Stimulated activated effector memory CD8-positive, alpha-beta T cell treated with anti-CD3 and anti-CD28 coated beads, Interleukin-12 subunit alpha, Interleukin-12 subunit beta, amount 100 ng/mL, for 72 hours (primary cell): Measurements from ENCODE around the gene INHBA.

Experiments used
- ATAC-seq: fragments of 150-1000 bp; cut with Tn5 transposase; 2 replicates; pipeline ENCODE4 v1.10.0; 2021
- DNase-seq, 2 donors: peaks; one replicate each; pipeline ENCODE4 v3.0.0; 2021 to 2022; ENCODE audit warnings: low spot score in 2 of 2
- H3K27ac Mint-ChIP-seq: one replicate; pipeline ENCODE4 v1.8.0; 2022; ENCODE audit warnings: mild to moderate bottlenecking, mixed read lengths
- H3K36me3 Mint-ChIP-seq: one replicate; pipeline ENCODE4 v1.8.0; 2022; ENCODE audit warnings: mild to moderate bottlenecking, mixed read lengths
- H3K4me1 Mint-ChIP-seq: one replicate; pipeline ENCODE4 v1.8.0; 2022; ENCODE audit warnings: mixed read lengths
- H3K4me3 Mint-ChIP-seq: one replicate; pipeline ENCODE4 v1.8.0; 2022; ENCODE audit warnings: mild to moderate bottlenecking, mixed read lengths
- H3K9me3 Mint-ChIP-seq: one replicate; pipeline ENCODE4 v1.8.0; 2022; ENCODE audit warnings: mixed read lengths

INHBA gene

GRCh38 chr7:41674505-41675023 is 28.3 kb downstream of the INHBA start:
- H3K27ac Mint-ChIP-seq: no peak overlapping the region
- H3K4me1 Mint-ChIP-seq: no peaks in the 10 kb centered on the region
- H3K4me3 Mint-ChIP-seq: no peak overlapping the region
- H3K36me3 Mint-ChIP-seq: no peaks in the 10 kb centered on the region
- peaks cover 3% of the 10 kb centered on the region for H3K9me3 Mint-ChIP-seq
- DNase-seq (no peak), ATAC-seq (no peak)

DNA sequence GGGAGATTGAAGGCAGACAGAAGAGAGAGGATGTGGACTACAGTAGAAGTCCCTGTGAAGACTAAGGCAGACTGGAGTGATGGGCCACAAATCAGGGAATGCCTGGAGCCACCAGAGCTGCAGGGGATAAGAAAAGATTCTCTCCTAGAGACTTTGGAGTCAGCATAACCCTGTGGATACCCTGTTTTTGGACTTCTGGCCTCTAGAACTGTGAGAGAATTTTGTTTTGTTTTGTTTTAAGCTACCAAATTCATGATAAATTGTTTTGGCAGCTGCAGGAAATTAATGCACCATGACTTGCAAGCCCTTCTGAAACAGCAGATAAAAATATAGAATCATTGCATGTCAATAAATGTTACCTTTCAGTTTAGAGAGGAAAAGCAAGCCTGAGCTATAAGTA is 41.3 kb downstream of the INHBA start:
- no peaks in the 10 kb centered on the region for H3K9me3 Mint-ChIP-seq
- no peaks in the 10 kb centered on the region for H3K4me1 Mint-ChIP-seq
- no peak overlapping the region for H3K4me3 Mint-ChIP-seq
- no peaks in the 10 kb centered on the region for H3K36me3 Mint-ChIP-seq
- no peak overlapping the region for H3K27ac Mint-ChIP-seq
- DNase-seq: no peak
- no peak for ATAC-seq

DNA sequence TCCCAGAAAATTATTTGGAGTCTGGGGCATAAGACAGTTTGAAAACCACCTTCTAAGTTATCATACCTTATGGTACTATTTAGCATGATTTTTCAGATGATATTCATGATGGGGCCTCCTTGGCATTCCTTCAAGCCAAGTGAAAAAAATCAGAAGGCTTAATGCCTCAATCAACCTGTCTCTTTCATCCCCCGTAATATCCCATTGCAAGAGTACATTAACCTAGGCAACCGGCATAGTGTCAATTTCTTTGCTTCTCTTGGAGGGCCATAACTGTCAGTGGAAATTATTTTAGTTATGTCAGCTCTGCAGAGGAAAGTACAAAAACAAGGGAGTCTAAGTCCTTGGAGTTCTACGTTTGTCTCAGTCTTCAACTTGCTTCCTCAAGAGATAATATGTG is 43.4 kb downstream of the INHBA start:
- Mint-ChIP-seq H3K36me3 (no peaks in the 10 kb centered on the region), H3K4me1 (no peaks in the 10 kb centered on the region), H3K4me3 (no peak overlapping the region), H3K9me3 (no peaks in the 10 kb centered on the region), H3K27ac (no peak overlapping the region)
- DNase-seq (no peak), ATAC-seq (no peak)

DNA sequence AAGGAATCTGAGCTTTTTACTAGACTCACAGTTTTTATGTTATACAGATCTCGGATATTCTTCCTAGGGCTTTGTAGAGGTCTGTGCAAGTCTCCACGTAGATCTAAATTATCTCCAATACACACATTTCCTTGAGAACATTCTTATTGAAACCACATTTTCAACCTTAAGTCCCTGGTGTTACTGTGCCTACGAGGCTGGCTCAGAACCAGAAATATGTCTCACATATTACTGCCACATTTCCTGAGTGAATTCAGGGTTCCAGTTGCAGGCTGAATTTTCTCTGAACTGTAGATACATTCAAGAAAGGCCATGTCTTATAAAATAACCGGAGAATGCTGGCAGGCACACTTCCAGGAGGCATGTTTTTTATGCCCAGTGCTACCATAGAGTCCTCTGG is 46.5 kb downstream of the INHBA start:
- Mint-ChIP-seq H3K36me3 (no peaks in the 10 kb centered on the region), H3K27ac (no peak overlapping the region), H3K4me3 (no peak overlapping the region), H3K4me1 (no peaks in the 10 kb centered on the region), H3K9me3 (no peaks in the 10 kb centered on the region)
- ATAC-seq (no peak), DNase-seq (no peak)

GRCh38 chr7:41655426-41655825 is 47.5 kb downstream of the INHBA start:
- H3K9me3 Mint-ChIP-seq: no peaks in the 10 kb centered on the region
- H3K36me3 Mint-ChIP-seq: no peaks in the 10 kb centered on the region
- no peak for ATAC-seq
- no peaks in the 10 kb centered on the region for H3K4me1 Mint-ChIP-seq
- no peak overlapping the region for H3K4me3 Mint-ChIP-seq
- no peak for DNase-seq
- H3K27ac Mint-ChIP-seq: no peak overlapping the region

DNA sequence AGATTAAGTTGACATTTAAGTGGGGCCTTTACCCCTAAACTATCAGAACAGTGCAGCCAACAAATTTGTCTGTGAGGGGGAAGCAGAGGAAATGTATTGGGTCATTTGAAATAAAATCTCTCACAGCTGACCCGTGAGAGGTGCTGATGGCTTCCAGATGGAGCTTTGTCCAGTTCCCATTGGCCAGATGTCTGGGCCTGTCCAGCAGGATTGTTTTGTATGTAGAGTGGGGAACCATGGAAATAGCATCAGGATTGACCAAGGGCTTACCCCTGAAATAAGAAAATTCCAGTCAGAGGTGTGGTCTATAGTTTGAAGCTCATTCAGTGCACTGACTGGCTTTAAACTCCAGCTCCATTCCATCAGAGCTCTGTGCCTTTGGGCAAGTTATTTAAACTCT is 50.6 kb downstream of the INHBA start:
- Mint-ChIP-seq H3K9me3 (no peaks in the 10 kb centered on the region), H3K27ac (no peak overlapping the region), H3K4me1 (no peaks in the 10 kb centered on the region), H3K4me3 (no peak overlapping the region), H3K36me3 (no peaks in the 10 kb centered on the region)
- DNase-seq (no peak), ATAC-seq (no peak)

GRCh38 chr7:41648501-41648900 is 54.4 kb downstream of the INHBA start:
- ATAC-seq (no peak), DNase-seq (no peak)
- no peak overlapping the region for H3K27ac Mint-ChIP-seq
- no peaks in the 10 kb centered on the region for H3K9me3 Mint-ChIP-seq
- H3K36me3 Mint-ChIP-seq: no peaks in the 10 kb centered on the region
- H3K4me1 Mint-ChIP-seq: no peaks in the 10 kb centered on the region
- no peak overlapping the region for H3K4me3 Mint-ChIP-seq

- H3K9me3 Mint-ChIP-seq: no peaks in the 10 kb centered on the region
- H3K36me3 Mint-ChIP-seq: no peaks in the 10 kb centered on the region
- ATAC-seq: no peak
Observed at GRCh38 chr7:41643616-41644015, 59.3 kb downstream of the INHBA start.

DNA sequence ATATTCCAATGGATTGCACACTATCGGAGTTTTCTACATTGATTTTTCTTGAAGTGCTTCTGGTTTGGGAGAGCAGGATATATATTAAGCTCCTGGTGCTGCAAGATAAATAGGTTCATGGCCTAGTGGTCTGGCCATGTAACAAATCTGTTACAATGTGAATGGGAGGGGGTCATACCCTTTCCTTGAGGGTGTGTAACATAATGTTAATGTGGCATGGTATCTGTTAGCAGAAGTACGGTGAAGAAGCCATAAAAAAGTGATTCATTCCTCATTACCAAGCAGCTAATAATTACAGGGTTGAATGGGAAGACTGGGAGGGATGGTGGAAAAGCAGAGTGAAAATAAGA is 61.2 kb downstream of the INHBA start:
- Mint-ChIP-seq H3K4me1 (no peaks in the 10 kb centered on the region), H3K4me3 (no peak overlapping the region), H3K36me3 (no peaks in the 10 kb centered on the region), H3K27ac (no peak overlapping the region), H3K9me3 (no peaks in the 10 kb centered on the region)
- DNase-seq: no peak
- ATAC-seq: no peak

More at GRCh38 chr7:41643616-41644015, 59.3 kb downstream of the INHBA start:
- Mint-ChIP-seq H3K4me1 (no peaks in the 10 kb centered on the region), H3K4me3 (no peak overlapping the region), H3K27ac (no peak overlapping the region)
- no peak for DNase-seq

GRCh38 chr7:41641011-41641664 is 61.8 kb downstream of the INHBA start:
- Mint-ChIP-seq H3K9me3 (no peaks in the 10 kb centered on the region), H3K4me3 (no peak overlapping the region), H3K4me1 (no peaks in the 10 kb centered on the region), H3K36me3 (no peaks in the 10 kb centered on the region), H3K27ac (no peak overlapping the region)
- ATAC-seq (no peak), DNase-seq (no peak)

DNA sequence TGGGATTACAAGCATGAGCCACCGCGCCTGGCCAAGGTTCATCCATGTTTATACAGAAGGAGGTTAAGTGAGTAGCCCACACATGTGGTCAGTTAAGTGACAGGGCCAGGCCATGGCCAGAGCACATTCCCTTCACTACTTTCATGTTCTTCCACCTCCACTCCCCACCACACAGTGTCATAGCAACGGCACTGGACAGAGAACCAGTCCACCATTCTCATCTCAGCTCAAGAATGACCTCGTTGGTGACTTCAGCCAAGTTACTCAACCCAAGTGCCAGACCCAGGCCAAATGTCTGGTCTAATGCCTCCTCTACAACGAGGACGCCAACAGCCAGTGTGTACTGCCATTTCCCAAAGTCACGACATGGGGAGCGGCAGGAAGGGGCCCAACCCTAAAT is 62.4 kb downstream of the INHBA start:
- Mint-ChIP-seq H3K9me3 (no peaks in the 10 kb centered on the region), H3K36me3 (no peaks in the 10 kb centered on the region)

GRCh38 chr7:41637049-41637448 is 65.8 kb downstream of the INHBA start:
- Mint-ChIP-seq H3K36me3 (no peaks in the 10 kb centered on the region), H3K4me3 (no peak overlapping the region), H3K4me1 (no peaks in the 10 kb centered on the region), H3K27ac (no peak overlapping the region), H3K9me3 (no peaks in the 10 kb centered on the region)
- no peak for ATAC-seq
- DNase-seq: no peak

More for the DNA sequence above, 62.4 kb downstream of the INHBA start:
- no peaks in the 10 kb centered on the region for H3K4me1 Mint-ChIP-seq
- H3K27ac Mint-ChIP-seq: no peak overlapping the region
- DNase-seq (no peak), ATAC-seq (no peak)
- H3K4me3 Mint-ChIP-seq: no peak overlapping the region
